ENCODE data around the gene ICAM1. TPM values are rescaled to one million over a fixed set of nuclear protein-coding genes. Genes with fewer than 3 reads are reported as not detected.

Gene ICAM1
- total RNA-seq, 1 donor = 6.5 TPM

DNA sequence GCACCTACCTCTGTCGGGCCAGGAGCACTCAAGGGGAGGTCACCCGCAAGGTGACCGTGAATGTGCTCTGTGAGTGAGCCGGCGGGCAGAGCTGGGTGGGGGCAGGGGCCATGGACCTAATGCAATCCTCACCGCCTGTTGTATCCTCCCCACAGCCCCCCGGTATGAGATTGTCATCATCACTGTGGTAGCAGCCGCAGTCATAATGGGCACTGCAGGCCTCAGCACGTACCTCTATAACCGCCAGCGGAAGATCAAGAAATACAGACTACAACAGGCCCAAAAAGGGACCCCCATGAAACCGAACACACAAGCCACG is 14.0 kb downstream of the ICAM1 start:
- no peak for DNase-seq (ENCODE audit: low read depth)
- TF ChIP-seq, protein P1, sequence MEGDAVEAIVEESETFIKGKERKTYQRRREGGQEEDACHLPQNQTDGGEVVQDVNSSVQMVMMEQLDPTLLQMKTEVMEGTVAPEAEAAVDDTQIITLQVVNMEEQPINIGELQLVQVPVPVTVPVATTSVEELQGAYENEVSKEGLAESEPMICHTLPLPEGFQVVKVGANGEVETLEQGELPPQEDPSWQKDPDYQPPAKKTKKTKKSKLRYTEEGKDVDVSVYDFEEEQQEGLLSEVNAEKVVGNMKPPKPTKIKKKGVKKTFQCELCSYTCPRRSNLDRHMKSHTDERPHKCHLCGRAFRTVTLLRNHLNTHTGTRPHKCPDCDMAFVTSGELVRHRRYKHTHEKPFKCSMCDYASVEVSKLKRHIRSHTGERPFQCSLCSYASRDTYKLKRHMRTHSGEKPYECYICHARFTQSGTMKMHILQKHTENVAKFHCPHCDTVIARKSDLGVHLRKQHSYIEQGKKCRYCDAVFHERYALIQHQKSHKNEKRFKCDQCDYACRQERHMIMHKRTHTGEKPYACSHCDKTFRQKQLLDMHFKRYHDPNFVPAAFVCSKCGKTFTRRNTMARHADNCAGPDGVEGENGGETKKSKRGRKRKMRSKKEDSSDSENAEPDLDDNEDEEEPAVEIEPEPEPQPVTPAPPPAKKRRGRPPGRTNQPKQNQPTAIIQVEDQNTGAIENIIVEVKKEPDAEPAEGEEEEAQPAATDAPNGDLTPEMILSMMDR (IDR thresholded peaks at IDR 0.05; ENCODE audit: insufficient read depth, low read length) = no peak
- no peak overlapping the region for H3K4me3 ChIP-seq (ENCODE audit: low read depth, low read length)

DNA sequence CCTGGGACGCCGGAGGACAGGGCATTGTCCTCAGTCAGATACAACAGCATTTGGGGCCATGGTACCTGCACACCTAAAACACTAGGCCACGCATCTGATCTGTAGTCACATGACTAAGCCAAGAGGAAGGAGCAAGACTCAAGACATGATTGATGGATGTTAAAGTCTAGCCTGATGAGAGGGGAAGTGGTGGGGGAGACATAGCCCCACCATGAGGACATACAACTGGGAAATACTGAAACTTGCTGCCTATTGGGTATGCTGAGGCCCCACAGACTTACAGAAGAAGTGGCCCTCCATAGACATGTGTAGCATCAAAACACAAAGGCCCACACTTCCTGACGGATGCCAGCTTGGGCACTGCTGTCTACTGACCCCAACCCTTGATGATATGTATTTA is 14.5 kb downstream of the ICAM1 start:
- no peak overlapping the region for H3K4me3 ChIP-seq (ENCODE audit: low read depth, low read length)
- DNase-seq (ENCODE audit: low read depth) = no peak
- TF ChIP-seq, protein P1 (IDR thresholded peaks at IDR 0.05; ENCODE audit: insufficient read depth, low read length) = no peak

DNA sequence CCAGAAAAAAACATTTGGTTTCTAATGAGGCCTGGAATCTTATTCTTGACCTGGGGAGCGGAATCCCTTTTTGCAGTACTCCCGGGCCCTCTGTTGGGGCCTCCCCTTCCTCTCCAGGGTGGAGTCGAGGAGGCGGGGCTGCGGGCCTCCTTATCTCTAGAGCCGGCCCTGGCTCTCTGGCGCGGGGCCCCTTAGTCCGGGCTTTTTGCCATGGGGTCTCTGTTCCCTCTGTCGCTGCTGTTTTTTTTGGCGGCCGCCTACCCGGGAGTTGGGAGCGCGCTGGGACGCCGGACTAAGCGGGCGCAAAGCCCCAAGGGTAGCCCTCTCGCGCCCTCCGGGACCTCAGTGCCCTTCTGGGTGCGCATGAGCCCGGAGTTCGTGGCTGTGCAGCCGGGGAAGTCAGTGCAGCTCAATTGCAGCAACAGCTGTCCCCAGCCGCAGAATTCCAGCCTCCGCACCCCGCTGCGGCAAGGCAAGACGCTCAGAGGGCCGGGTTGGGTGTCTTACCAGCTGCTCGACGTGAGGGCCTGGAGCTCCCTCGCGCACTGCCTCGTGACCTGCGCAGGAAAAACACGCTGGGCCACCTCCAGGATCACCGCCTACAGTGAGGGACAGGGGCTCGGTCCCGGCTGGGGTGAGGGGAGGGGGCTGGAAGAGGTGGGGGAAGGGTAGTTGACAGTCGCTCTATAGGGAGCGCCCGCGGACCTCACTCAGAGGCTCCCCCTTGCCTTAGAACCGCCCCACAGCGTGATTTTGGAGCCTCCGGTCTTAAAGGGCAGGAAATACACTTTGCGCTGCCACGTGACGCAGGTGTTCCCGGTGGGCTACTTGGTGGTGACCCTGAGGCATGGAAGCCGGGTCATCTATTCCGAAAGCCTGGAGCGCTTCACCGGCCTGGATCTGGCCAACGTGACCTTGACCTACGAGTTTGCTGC is 16.1 kb downstream of the ICAM1 start, which contains the start of gene ICAM4:
Gene ICAM4 (plus strand): TSS at position 153 of the 935 bp plus-strand sequence. CDS start 58 bp downstream, at position 211.
- TF ChIP-seq, protein P1 (IDR thresholded peaks at IDR 0.05; ENCODE audit: insufficient read depth, low read length) = no peak
- peak; percentile 44 for DNase-seq (ENCODE audit: low read depth)
- no peak within 1 kb of the TSS for H3K4me3 ChIP-seq (ENCODE audit: low read depth, low read length)

DNA sequence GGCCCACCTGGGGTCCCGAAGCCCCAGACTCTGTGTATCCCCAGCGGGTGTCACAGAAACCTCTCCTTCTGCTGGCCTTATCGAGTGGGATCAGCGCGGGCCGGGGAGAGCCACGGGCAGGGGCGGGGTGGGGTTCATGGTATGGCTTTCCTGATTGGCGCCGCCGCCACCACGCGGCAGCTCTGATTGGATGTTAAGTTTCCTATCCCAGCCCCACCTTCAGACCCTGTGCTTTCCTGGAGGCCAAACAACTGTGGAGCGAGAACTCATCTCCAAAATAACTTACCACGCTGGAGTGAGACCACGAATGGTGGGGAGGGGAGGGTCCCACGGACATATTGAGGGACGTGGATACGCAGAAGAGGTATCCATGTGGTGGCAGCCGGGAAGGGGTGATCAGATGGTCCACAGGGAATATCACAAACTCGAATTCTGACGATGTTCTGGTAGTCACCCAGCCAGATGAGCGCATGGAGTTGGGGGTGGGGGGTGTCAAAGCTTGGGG is 17.8 kb downstream of the ICAM1 start:
- DNase-seq (ENCODE audit: low read depth) = no peak
- TF ChIP-seq, protein P1 (IDR thresholded peaks at IDR 0.05; ENCODE audit: insufficient read depth, low read length) = no peak
- peak overlapping the region; percentile 25 for H3K4me3 ChIP-seq (ENCODE audit: low read depth, low read length)

DNA sequence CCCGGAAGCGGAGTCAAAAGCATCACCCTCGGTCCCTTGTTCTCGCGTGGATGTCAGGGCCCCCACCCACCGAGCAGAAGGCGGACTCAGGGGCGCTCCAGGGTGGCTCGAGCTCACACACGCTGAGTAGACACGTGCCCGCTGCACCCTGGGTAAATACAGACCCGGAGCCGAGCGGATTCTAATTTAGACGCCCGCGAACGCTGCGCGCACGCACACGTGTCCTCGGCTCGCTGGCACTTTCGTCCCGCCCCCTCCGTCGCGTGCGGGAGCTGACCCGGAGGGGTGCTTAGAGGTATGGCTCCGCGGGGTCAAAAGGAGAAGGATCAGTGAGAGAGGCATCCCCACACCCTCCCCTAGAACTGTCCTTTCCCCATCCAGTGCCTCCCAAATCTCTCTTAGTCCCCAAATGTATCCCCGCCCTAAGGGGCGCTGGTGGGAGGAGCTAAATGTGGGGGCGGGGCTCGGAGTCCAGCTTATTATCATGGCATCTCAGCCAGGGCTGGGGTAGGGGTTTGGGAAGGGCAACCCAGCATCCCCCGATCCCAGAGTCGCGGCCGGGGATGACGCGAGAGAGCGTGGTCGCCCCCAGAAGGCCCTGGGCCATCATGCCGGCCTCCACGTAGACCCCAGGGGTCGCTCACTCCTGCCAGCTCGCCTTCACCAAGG is 18.4 kb downstream of the ICAM1 start:
- H3K4me3 ChIP-seq (ENCODE audit: low read depth, low read length) = peak overlapping the region; percentile 25

DNA sequence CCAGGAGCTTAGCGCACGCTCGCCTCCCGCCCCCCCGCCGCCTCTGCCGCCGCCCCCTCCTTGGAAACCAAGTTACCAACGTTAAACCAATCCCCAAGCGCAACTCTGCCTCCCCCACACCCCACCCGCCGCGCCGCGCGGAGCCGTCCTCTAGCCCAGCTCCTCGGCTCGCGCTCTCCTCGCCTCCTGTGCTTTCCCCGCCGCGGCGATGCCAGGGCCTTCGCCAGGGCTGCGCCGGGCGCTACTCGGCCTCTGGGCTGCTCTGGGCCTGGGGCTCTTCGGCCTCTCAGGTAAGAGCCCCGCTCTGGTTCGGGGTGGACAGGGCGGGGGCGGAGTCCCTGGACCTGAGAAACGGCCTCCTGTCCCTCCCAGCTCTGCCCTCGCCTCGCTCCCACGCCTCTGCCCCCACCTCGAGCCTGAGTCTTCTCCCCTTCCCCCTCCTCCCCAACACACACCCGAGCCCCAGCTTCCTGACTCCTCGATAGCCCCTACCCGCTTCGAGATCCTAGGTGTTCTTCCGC is 19.0 kb downstream of the ICAM1 start, which contains the start of gene ICAM5:
Gene ICAM5 (plus strand): TSS at position 117 of the 521 bp plus-strand sequence. CDS start 92 bp downstream, at position 209.
- TF ChIP-seq, protein P1 (IDR thresholded peaks at IDR 0.05; ENCODE audit: insufficient read depth, low read length) = no peak
- peak within 1 kb of the TSS; percentile 53 for H3K4me3 ChIP-seq (ENCODE audit: low read depth, low read length)
- no peak for DNase-seq (ENCODE audit: low read depth)

More for the DNA sequence above, 18.4 kb downstream of the ICAM1 start:
- DNase-seq (ENCODE audit: low read depth) = no peak
- TF ChIP-seq, protein P1 (IDR thresholded peaks at IDR 0.05; ENCODE audit: insufficient read depth, low read length) = no peak
